ENCODE measurements around the gene TFAP2A.

TFAP2A gene

GRCh38 chr6:10398446-10399218, 16.2 kb downstream of the TFAP2A start:
- no peak for DNase-seq

GRCh38 chr6:10397756-10398445, 17.0 kb downstream of the TFAP2A start:
- no peak for DNase-seq

DNA sequence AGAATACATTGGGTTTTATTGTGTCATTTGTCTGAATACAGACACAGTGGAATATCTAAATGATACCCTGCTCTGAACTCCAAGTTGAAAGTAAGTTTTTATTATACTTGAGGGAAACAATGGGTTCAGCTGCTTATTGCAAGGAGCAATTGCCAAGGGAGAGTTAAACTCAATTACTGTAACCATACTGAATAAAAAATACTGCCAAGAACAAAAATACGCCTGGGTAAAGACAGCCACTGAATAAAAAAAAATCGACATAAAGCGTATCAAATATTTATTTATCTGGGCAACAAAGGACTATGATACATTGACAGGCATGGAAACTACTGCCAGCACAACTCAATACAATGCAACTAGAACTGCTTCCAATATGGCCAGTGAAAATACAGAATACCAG, 18.1 kb downstream of the TFAP2A start:
- no peak for DNase-seq

GRCh38 chr6:10395704-10396546, 18.9 kb downstream of the TFAP2A start:
- DNase-seq: no peak

DNA sequence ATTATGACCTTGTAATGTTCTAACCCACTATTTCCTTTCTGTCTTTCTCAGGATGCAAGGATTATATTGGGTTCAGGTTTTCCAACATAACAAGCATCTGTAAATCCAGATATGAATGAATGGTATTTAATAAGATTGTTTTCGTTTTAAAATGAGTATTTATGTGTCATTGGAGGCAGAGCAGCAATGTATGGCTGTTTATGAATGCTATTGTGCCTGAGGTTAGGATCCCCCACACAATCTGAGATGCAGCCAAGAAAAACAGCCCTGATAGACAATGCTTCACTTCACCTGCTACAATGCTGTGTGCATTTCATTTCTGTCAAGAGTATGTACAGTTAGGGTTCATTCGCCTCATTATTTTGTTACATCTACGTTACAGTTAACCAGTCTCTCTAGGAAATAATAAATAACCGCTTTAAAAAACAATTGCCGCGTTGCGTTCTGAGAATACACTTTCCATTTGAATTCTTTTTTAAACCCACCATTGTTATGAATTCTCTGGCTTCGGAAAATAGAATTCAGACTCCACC, 19.6 kb downstream of the TFAP2A start:
- no peak for DNase-seq

- no peak for DNase-seq
Observed at GRCh38 chr6:10393544-10394225, 21.2 kb downstream of the TFAP2A start.

DNA sequence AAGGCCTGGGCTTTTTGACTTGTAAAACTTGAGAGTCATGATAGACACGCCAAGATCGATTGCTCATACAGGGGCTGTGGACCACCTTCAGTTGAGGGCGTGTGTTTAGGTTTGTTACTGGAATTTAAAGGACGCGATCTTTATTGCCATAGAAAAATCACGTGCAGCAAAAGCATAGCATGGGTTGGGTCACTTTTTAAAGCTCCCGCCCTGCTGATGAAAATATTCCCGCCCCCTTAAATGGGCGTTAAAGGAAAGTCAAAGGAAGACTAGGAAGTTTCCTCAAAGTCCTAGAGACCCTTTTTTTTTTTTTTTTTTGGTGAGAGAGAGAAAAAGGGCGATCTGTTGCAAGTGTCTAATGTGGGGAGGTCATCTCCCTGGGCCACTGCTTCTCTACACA, 23.1 kb downstream of the TFAP2A start:
- no peak for DNase-seq

DNA sequence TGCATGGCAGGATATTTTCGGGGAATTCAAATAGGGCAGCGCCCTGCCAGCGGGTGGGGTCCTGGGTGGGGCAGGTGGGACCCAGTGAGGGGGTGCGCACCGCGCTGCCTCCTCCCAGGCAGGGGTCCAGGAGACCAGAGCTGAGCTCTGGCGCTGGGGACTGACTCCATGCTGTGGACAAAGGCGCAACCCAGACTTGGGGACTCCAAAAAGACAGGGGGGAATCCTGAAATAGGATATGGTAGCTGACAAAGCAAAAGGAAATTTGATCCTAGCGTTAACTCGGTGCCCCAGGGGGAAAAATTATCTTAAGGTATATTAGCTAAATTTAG, 23.6 kb downstream of the TFAP2A start:
- DNase-seq: no peak

DNA sequence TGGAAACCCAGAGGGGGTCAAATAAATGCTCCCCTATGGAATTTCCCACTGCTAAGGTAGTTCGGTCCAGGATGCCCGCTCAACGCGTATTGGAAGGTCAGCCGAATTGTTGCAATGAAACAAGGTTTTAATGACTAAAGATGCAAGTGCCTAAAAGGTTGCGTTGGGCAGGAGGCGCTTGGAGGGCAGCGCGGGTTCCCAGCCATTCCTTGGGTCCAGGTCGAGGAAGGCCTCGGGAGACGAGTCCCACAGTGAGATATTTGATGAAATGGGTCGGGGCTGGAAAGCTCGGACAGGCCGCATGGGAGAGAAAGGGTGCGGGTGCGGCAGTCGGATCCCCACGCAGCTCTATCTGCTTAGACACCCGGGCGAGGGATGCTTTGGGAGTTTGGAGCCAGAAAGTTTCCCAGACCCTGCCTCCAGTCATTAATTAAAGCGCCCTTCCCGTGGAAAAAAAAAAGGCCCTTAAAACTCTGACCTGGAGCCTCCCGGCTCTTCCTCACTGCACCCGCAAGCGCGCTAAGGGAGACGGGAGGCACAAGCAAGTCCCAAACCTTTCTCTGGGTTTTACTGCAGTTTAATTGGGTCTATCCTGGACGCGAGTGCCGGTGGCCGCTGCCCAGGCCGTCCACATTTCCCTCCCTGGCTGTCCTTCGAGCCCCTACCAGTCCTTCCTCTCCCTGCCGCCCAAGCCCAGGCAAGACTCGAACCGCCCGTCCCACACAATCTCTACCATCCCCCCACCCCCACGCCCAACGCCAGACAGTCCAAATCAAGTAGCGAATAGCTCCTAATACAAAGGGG, 24.2 kb downstream of the TFAP2A start:
- no peak for DNase-seq

- no peak for DNase-seq
Observed at GRCh38 chr6:10389739-10390494, 25.0 kb downstream of the TFAP2A start.

GRCh38 chr6:10386756-10387654, 27.9 kb downstream of the TFAP2A start:
- DNase-seq: no peak

GRCh38 chr6:10386220-10386619, 28.7 kb downstream of the TFAP2A start:
- no peak for DNase-seq

DNA sequence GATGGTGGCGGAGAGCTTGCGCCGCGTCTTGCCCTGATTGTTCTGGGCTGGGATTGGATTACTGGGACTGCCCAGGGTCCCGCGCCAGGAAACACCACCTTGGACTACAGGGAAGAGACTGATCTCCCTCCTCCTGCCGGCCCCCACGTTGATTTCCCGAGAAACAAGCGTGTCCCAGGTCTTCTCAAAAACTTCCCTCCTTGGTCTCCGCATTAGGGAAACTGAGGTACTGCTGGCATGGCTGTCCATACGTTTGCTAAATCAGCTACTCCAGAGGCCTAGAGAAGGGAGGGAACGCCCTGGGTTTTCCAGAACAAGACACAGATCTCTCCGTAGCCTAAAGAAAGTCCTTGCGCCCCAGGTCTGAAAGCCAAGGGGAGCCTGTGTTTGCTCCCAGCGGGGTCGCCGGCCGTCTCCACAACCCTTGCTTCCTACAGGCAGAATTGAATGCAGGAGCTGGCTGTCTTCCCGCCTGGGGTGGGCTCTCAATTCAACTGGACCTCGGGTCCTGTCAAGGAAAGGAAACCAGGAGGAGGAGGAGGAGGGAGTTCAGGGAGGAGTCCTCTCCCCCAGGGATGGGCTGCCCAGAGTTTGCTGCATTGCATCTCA, 29.2 kb downstream of the TFAP2A start:
- no peak for DNase-seq

DNA sequence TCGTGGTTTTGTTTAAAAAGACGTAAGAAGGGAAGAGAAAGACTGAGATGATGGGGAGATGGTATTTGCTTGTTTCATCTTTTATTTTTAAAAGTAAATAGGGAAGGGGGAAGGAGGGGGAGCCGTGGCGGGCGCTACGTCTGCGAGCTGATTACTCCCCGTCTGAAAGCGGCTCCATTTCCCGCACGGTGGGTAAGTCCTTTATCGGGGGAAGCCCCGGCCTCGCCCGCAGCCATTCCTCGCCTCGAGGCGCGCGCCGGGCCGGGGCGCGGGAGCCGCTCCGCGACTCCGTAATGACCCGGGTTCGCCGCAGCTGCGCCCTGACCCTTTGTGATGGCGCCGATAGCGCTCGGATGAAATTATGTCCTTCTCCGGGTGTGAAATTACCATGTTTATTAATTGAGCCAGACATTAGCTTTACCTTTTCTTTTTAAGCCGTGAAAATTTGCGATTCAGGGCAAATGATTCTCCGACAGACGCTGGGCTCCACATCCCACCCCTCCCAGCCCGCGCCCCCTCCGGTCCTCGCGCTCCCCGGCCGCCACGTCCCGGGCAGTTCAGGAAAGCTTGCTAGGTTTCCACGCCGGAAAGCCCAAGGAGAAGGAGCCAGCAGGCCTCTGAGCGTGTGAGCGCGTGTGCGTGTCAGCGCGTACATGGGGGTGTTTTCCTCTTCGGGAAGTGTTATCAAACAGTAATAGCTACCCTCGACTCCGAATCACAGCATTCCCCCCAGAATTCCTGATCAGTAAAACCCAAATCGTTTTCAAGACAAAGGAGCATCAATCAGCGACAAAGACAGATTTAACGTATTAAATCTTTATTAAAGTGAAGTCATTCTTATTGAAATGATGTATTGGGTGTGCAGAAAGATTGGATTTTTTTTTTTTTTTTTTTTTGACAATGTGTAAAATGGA, 30.0 kb downstream of the TFAP2A start:
- DNase-seq: no peak

DNA sequence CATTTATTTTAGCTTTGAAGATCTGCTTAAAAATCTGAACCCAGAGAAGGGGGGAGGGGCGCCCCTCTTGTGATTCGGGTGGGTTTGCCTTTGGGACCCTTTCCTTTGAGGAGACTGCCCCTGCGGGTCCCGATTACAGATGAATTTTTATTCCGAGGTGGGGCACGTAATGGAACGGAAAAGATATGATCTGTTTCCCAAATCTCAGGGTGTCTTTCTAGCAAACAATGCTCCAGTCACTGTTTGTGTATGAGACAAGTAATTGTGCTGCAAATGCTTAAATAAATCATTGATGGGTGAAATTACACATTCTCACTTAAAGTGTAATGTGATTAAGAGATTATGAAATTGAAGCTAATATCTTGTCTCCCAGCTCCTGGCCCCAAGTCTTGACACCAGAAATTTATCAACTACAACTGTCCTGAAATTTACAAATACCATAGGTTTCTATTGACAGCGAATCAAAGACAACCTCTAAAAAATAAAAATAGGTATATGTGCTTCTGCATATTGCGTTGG, 30.7 kb downstream of the TFAP2A start:
- no peak for DNase-seq

GRCh38 chr6:10383331-10384090, 31.4 kb downstream of the TFAP2A start:
- DNase-seq: no peak

DNA sequence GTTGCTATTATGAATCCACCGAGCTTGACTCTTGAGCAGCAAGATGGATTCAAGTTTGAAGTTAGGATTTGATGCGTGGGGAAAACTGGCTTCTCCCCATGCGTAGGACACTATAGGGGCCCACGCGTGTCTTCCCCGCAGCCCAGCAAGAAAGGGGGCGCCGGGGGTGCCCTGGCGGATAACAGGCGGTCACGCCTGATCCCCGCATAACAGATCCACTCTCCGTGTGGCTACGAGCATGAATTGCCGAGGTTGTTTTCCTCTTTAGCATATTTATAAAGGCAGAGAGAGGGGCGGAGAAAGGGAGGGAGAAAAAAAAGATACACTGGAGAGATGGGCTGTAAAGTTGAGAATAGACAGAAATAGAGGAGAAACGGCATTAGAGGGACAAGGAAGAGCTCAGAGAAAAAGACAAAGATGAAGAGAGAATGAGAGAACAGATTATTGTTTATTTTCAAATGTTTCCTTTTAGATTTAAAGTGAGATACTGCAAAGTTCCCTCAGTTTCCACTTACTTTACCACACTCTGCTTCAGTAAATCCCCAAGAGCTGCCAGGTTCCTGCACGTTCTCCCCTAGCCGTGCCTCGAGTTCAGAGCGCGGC, 32.0 kb downstream of the TFAP2A start:
- no peak for DNase-seq
